Daoy (cell line): ENCODE measurements around the gene ARNT2. TPM values are rescaled to one million over a fixed set of nuclear protein-coding genes. Genes with fewer than 3 reads are reported as not detected.

Source experiments
- total RNA-seq: library from RNA; depleted of rRNA; stranded (reverse); fragments of >200 nt; shearing (Covaris generic); gene quantifications from 2 replicates; pipeline ENCODE4 v1.2.3, GENCODE V29; 2014; rRNA removed

ARNT2 gene
- total RNA-seq, 1 experiment from 2014 or later = 8.0 TPM

Other genes with a start within 250 kb of the ARNT2 start
- gene CTXND1, start 152.2 kb upstream of the ARNT2 start, total RNA-seq = not detected in 2 replicates